GM19463 (cell line): ENCODE results near the gene RNF125.

Experiments used
- ATAC-seq: cut with Tn5 transposase; IDR thresholded peaks from one replicate; pipeline ENCODE4 v1.9.1; 2021; ENCODE audit warnings: mild to moderate bottlenecking, moderate library complexity; ENCODE audit not compliant: unreplicated experiment

RNF125 gene

GRCh38 chr18:32021756-32022564 is 3.3 kb downstream of the RNF125 start:
- no peak for ATAC-seq

DNA sequence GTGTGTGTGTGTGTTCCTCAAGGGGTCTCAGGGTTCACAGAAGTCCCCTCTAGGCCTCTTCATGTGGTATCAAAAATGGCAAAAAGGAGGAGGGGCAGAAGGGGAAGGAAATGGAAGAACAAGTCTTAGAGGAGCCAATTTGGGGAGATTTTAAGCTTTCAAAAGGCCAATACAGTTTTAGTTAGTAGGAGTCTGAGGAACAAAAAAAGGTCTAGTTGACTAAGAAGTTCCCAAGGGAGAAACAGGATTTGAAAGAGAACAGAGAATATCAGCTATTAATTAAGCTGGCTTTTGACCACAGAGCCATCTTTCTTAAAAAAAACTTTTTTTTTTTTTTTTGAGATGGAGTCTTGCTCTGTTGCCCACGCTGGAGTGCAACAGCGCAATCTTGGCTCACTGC is 7.1 kb downstream of the RNF125 start:
- ATAC-seq: no peak

GRCh38 chr18:32026491-32027086 is 8.0 kb downstream of the RNF125 start:
- ATAC-seq: no peak

DNA sequence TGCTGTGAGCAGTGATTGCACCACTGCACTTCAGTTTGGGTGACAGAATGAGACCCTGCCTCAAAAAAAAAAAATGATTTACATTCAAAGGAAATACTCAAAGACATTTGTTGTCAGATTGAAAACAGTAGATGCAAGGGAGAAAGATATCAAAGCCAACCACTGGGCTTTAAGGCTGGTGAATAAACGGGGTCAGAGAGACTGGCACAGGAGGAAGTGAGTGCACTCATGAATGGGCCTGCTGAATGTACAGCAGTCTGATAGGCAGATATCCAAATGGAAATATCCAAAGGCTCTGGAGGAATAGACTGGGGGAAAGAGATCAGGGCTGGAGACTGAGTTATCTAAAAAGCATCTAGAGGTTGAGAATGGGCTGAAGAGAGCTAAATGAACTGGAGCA is 10.9 kb downstream of the RNF125 start:
- ATAC-seq: no peak

DNA sequence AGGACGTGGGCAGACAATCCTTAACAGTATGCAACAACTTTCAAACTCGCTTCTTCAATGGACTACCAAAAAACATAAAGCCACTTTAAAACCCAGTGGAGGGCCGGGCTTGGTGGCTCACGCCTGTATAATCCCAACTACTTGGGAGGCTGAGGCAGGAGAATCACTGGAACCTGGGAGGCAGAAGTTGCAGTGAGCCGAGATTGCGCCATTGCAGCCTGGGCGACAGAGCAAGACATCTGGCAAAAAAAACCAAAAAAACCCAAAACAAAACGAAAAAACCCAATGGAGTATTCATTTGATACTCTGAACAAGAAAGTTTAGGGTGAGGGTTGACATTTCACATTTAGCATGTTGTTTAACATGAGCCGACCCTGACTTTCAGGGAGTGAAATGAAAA is 14.0 kb downstream of the RNF125 start:
- no peak for ATAC-seq

GRCh38 chr18:32036506-32037180 is 18.0 kb downstream of the RNF125 start:
- ATAC-seq: no peak

DNA sequence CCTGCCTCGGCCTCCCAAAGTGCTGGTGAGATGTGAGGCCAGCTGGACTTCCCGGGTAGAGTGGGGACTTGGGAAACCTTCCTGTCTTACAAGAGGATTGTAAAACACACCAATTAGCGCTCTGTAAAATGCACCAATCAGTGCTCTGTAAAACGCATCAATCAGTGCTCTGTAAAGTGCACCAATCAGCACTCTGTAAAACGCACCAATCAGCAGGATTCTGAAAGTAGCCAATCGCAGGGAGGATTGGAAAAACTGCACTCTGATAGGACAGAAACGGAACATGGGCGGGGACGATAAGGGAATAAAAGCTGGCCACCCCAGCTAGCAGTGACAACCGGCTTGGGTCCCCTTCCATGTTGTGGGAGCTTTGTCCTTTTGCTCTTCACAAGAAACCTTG is 19.0 kb downstream of the RNF125 start:
- no peak for ATAC-seq

- peak; percentile 74 for ATAC-seq
Measured at GRCh38 chr18:32040936-32041335, 22.3 kb downstream of the RNF125 start.

GRCh38 chr18:32042337-32042736 is 23.7 kb downstream of the RNF125 start:
- ATAC-seq: no peak

DNA sequence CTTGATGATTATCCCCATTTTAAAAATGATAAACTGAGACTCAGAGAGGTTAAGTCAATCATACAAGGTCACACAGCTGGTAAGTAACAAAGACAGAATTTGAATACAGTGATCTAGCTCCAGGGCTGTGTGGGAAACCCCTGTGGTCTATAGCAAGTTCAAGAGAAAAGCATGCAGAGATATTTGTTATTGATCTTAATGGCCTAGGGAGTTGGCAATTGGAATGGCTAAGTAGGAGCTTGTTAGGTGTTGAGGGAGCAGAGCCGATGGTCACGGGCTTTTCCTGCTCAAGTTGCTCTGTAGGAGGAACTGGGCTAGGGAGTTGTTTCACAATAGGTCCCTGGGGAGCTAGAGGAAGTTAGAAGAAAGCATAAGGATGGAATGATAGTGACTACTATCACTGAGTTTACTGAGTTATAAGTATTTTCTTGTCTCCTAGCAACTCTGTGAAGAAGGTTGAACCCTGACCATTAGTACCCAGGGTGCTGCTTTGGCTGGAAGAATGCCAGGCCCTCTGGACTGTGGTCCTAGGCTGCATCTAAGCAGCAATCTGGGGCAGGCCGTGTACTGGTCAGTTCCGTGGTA is 30.0 kb downstream of the RNF125 start:
- ATAC-seq: peak; percentile 75

DNA sequence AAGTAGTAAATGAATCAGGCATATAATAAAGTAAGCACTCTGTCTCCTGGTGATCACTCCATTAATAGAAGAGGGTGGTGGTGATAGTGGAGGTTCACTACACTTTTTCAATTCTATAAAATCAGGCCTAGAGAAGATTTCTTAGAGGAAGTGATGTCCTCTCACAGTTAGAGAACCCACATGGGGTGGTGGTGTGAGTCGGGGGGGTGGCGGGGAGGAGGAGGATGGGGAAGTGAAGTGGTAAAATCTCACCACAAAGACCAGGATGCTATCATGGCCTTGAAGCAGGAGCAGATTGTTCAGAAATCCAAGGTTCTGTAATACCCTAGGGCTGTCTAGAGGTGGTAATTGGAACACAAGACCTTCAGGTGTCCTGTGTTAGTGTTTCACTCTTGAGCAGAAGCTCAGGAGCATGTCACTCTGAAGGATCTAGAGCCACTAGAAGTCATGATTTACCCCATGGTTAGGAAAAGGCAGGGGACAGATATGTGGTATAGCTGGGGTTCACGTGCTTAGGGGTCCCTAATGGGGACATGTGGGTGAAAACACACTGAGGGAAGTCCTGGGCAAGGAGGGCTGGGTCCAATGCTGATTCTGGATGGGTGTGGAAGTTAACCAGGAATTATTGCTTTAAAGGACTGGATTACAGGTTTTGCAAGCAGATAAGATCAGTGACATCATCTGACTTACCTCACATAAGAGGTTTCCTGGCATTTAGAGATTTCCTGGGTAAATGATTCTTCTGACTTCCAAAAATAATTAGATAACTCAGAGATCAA is 31.0 kb downstream of the RNF125 start:
- ATAC-seq: no peak

DNA sequence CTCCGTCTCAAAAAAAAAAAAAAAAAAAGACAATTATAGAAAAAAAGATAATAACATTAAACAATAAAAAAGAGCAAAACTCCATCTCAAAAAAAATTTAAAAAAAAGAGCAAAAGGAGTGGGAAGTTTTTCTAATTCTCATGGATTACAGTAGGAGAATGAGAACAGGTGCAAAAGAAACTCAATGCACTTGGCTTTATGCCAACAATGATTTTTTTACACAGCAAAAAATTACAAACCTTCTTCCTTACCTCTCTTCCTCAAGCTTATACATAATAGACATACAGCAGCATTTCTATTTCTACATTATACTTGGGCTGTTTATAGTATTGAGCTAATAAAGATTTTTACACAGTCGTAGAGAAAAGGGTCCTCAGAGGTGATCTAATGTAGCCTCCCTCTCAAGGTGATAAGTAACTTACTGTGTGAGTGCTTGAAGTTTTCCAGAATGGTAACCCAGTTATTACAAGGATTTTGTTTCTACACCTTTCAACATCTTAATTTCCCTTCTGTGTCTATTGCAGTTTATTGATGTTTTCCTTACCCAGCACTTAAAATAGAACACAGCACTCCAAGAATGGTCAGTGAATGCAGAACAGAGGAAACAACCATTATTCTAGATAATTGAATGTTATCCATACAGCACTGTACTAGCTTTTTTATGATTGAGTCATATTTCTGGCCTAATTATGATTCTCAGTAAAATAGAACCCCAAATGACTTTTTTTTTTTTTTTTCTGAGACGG is 38.2 kb downstream of the RNF125 start:
- no peak for ATAC-seq

GRCh38 chr18:32057624-32058165 is 39.1 kb downstream of the RNF125 start:
- no peak for ATAC-seq

- no peak for ATAC-seq
Measured at GRCh38 chr18:32060026-32060425, 41.4 kb downstream of the RNF125 start.

DNA sequence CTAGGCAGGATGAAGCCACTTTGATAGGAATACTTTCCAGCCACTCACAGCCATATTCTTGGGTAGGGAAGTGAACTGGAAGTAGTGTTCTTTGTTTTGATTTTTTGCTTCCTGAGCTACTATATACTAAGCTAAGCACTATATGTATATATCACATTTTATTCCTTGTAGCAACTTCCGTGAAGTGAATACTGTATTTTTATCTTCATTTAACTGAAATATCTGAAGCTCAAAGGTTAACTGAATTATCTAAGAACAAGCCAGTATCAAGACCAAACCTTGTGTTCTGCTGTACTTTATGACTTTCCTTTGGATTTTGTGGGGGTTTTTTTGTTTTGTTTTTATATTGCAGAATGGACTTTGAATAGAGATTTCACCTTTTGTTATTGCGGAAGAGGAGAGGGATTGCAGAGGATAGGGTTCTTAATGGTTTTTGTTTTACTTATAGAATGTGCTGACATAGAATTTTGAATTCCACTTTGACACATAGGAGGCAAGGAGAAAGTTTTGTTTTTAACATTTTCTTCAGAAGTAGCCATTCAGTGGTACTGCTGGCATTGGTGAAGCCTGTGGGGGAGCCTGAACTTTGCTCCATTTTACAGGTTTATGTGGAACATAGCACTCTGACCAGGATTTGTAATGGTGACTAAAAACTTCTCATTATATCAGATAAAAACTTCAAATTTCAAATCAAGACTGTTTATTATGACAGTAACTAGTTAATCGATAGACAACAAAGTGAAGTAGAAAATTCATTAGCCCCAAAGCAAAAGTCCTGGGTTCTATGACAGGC is 48.9 kb downstream of the RNF125 start:
- ATAC-seq: no peak

- no peak for ATAC-seq
Measured at GRCh38 chr18:32072321-32072720, 53.7 kb downstream of the RNF125 start.

DNA sequence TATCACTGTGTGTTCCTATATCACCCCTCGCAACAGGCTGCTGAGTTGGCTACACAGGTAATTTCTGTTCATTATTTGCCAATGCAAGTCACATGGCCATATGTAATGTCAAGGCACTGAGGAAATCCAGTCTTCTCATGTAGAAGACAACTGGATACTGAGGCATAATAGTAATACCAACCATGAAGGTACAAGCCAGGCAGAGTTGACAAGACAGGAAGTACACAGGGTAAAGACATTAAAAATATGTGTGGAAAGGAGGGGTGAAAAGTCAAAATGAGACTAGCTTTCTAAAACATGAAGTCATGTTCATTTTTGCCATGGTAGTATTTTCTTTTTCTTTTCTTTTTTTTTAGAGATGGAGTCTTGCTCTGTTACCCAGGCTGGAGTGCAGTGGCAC is 55.6 kb downstream of the RNF125 start:
- no peak for ATAC-seq

DNA sequence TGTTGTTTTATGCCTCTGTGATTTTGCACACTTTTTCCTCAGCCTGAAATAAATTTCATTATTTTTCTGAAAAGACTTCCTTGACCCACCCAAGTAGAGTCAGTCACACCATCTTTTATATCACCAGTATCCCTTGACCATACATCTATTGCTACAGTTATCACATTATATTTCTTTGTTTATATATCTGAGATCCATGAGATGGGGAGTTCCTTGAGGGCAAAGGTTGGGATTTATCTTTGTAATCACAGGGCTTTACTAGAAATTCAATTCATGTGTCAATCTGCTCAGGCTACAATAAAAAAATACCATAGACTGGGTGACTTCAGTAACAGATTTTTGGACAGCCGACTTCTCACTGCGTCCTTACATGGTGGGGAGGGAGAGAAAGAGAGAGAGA is 60.2 kb downstream of the RNF125 start:
- ATAC-seq: no peak

DNA sequence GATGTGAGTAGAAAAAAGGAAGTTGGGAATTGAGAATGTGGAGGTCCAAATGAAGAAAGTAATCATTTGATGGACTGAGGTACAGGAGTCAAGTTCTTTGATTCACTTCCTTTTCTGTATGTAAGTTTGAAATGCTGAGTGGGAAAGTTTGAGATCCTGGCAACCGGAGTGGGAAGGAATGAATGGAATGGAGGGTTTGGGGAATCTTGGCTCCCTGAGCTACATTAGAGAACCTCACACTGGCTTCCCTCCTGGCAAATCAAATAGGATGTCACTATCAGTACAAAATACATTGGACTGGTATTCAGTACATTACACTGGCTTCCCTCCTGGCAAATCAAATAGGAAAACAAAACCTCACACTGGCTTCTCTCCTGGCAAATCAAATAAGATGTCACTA is 63.3 kb downstream of the RNF125 start:
- no peak for ATAC-seq
